Embryonic facial prominence (tissue), 1 donor: ENCODE measurements around the gene HSBP1L1.

ENCODE experiments used
- DNase-seq: peaks from one replicate; pipeline ENCODE4 v3.0.0-alpha.2; 2016; ENCODE audit errors: extremely low spot score

HSBP1L1 gene

GRCh38 chr18:79930020-79930642 lies 34.3 kb upstream of the HSBP1L1 start:
- no peak for DNase-seq

- DNase-seq: no peak
Observed at GRCh38 chr18:79931475-79931874, 33.0 kb upstream of the HSBP1L1 start.

GRCh38 chr18:79932907-79933306 lies 31.5 kb upstream of the HSBP1L1 start:
- no peak for DNase-seq

GRCh38 chr18:79933765-79934164 lies 30.7 kb upstream of the HSBP1L1 start:
- no peak for DNase-seq

GRCh38 chr18:79934311-79935097 lies 29.9 kb upstream of the HSBP1L1 start:
- DNase-seq: no peak

GRCh38 chr18:79935098-79935480 lies 29.4 kb upstream of the HSBP1L1 start:
- no peak for DNase-seq

GRCh38 chr18:79935499-79935898 lies 28.9 kb upstream of the HSBP1L1 start:
- DNase-seq: no peak

- DNase-seq: no peak
Observed at GRCh38 chr18:79935925-79936324, 28.5 kb upstream of the HSBP1L1 start.

- DNase-seq: no peak
Observed at GRCh38 chr18:79936641-79937040, 27.8 kb upstream of the HSBP1L1 start.

GRCh38 chr18:79937103-79937860 lies 27.2 kb upstream of the HSBP1L1 start:
- DNase-seq: no peak

GRCh38 chr18:79938196-79938595 lies 26.2 kb upstream of the HSBP1L1 start:
- DNase-seq: no peak

- no peak for DNase-seq
Observed at GRCh38 chr18:79939096-79939495, 25.3 kb upstream of the HSBP1L1 start.

- no peak for DNase-seq
Observed at GRCh38 chr18:79940126-79940813, 24.2 kb upstream of the HSBP1L1 start.

GRCh38 chr18:79940814-79941472 lies 23.5 kb upstream of the HSBP1L1 start:
- no peak for DNase-seq

GRCh38 chr18:79941473-79942119 lies 22.8 kb upstream of the HSBP1L1 start:
- DNase-seq: no peak

GRCh38 chr18:79942211-79942610 lies 22.2 kb upstream of the HSBP1L1 start:
- DNase-seq: no peak

GRCh38 chr18:79942786-79943607 lies 21.4 kb upstream of the HSBP1L1 start:
- DNase-seq: no peak

- DNase-seq: no peak
Observed at GRCh38 chr18:79943608-79944125, 20.8 kb upstream of the HSBP1L1 start.

GRCh38 chr18:79944126-79944731 lies 20.2 kb upstream of the HSBP1L1 start:
- DNase-seq: no peak

- DNase-seq: no peak
Observed at GRCh38 chr18:79944746-79945117, 19.7 kb upstream of the HSBP1L1 start.
